OCI-LY7 (cell line): ENCODE results near the gene CRYBA1. TPM values are rescaled to one million over a fixed set of nuclear protein-coding genes. Genes with fewer than 3 reads are reported as not detected.

ENCODE experiments used
- BruUV-seq: library from RNA; stranded (reverse); fragments of 400-500 nt; replicated peaks from 2 replicates; lab custom pipeline; 2021; lab: Mats Ljungman, UMichigan
- CTCF ChIA-PET: fragments of 300-600 bp; sonication (Branson Sonifier 250); formaldehyde crosslinking; loops from one replicate; lab custom pipeline; 2022; ENCODE audit warnings: antibody characterized with exemption; ENCODE audit not compliant: unreplicated experiment; lab: Charles Lee
- POLR2A ChIA-PET: fragments of 300-600 bp; sonication (Branson Sonifier 250); formaldehyde crosslinking; loops from one replicate; lab custom pipeline; 2022; ENCODE audit warnings: antibody characterized with exemption; lab: Charles Lee
- DNase-seq: peaks from one replicate; pipeline ENCODE4 v3.0.0-alpha.2; 2015; ENCODE audit warnings: low spot score
- H2AFZ ChIP-seq: fragments of 200-600 bp; sonication (generic), shearing (Covaris generic); 2 replicates; pipeline ENCODE4 v1.6.1; 2014; ENCODE audit warnings: mild to moderate bottlenecking, antibody characterized with exemption, low read length, moderate library complexity
- H3K27ac ChIP-seq: fragments of 200-600 bp; sonication (generic); 2 replicates; pipeline ENCODE4 v1.5.1; 2014; ENCODE audit warnings: mixed run types, low read depth, mild to moderate bottlenecking, moderate library complexity, low read length, inconsistent platforms; ENCODE audit not compliant: poor library complexity, severe bottlenecking
- H3K36me3 ChIP-seq: fragments of 200-600 bp; sonication (generic); 2 replicates; pipeline ENCODE4 v1.6.1; 2014; ENCODE audit warnings: mild to moderate bottlenecking, antibody characterized with exemption, low read length, moderate library complexity, mixed read lengths; ENCODE audit not compliant: insufficient read depth
- H3K4me1 ChIP-seq: fragments of 200-600 bp; sonication (generic); 2 replicates; pipeline ENCODE4 v1.5.1; 2014; ENCODE audit warnings: mild to moderate bottlenecking, low read length; ENCODE audit not compliant: insufficient read depth, poor library complexity, severe bottlenecking
- H3K4me2 ChIP-seq: fragments of 200-600 bp; sonication (generic); 2 replicates; pipeline ENCODE4 v1.6.1; 2014; ENCODE audit warnings: mild to moderate bottlenecking, low read length
- H3K4me3 ChIP-seq: fragments of 200-600 bp; sonication (generic); 2 replicates; pipeline ENCODE4 v1.5.1; 2014; ENCODE audit warnings: mild to moderate bottlenecking, low read depth, low read length; ENCODE audit not compliant: poor library complexity, severe bottlenecking
- H3K79me2 ChIP-seq: fragments of 200-600 bp; sonication (generic); 2 replicates; pipeline ENCODE4 v1.6.1; 2016; ENCODE audit warnings: low read depth, mild to moderate bottlenecking, low read length, moderate library complexity, mixed read lengths; ENCODE audit not compliant: insufficient read depth
- H3K9me2 ChIP-seq: fragments of 200-600 bp; sonication (generic); 2 replicates; pipeline ENCODE4 v1.6.1; 2016; ENCODE audit warnings: mild to moderate bottlenecking, low read length, mixed read lengths; ENCODE audit not compliant: insufficient read depth
- H3K9me3 ChIP-seq: fragments of 200-600 bp; sonication (generic); 2 replicates; pipeline ENCODE4 v1.6.1; 2014; ENCODE audit warnings: mild to moderate bottlenecking, mixed run types, low read length, mixed read lengths
- H4K20me1 ChIP-seq: fragments of 200-600 bp; sonication (generic); 2 replicates; pipeline ENCODE4 v1.6.1; 2014; ENCODE audit warnings: mild to moderate bottlenecking, antibody characterized with exemption, low read length, moderate library complexity, mixed read lengths; ENCODE audit not compliant: insufficient read depth
- EZH2phosphoT487 ChIP-seq: fragments of 200-600 bp; sonication (generic); IDR thresholded peaks from 2 replicates; pipeline ENCODE4 v1.6.1; 2018; ENCODE audit warnings: low read depth, borderline replicate concordance, mild to moderate bottlenecking, mixed run types, antibody characterized with exemption, low read length, moderate library complexity, mixed read lengths
- intact Hi-C: fragments of 100-400 bp; cut with micrococcal nuclease; formaldehyde crosslinking; loops from one replicate; pipeline ENCODE4 v1.10.0; 2022; ENCODE audit not compliant: unreplicated experiment
- total RNA-seq, 2 experiments: library from RNA; depleted of rRNA in 1 of 2; stranded (reverse); fragments of >200 nt in 1 of 2; shearing (Covaris generic) in 1 of 2; gene quantifications; 2 replicates each; pipeline ENCODE4 v1.2.3, GENCODE V29; 2014 to 2022
- TF ChIP-seq, protein P1 (sequence below): fragments of 200-600 bp; sonication (generic); conservative IDR thresholded peaks from 2 replicates; pipeline ENCODE4 v1.5.1; 2014; ENCODE audit warnings: mild to moderate bottlenecking, antibody characterized with exemption, low read length, moderate library complexity, mixed read lengths

Gene CRYBA1
- total RNA-seq, 2 experiments from 2014 or later: not detected

DNA sequence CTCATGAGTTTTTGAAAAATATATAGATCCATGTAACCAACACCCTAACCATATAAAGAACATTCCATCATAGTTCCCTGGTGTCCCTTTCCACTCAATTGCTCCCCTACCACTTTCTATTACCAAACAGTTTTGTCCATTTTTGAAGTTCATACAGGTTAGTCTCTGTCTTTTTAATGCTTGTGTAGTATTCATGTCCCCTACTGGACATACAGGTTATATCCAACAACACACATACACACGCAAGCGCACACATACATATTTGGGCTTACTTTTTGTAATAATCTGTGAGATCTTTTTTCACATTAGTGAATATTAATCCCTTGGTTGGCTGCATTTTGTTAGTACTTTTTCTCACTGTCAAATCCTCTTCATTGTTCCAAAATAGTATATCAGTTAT, 6.4 kb downstream of the CRYBA1 start:
- intact Hi-C loops: no loop called here
- no peak overlapping the region for H3K4me2 ChIP-seq
- no peaks in the 10 kb centered on the region for H3K4me1 ChIP-seq
- H3K4me3 ChIP-seq: no peak overlapping the region
- ChIA-PET CTCF (no interaction called here), POLR2A (no interaction called here)
- no peak for TF ChIP-seq EZH2phosphoT487
- TF ChIP-seq, protein P1, sequence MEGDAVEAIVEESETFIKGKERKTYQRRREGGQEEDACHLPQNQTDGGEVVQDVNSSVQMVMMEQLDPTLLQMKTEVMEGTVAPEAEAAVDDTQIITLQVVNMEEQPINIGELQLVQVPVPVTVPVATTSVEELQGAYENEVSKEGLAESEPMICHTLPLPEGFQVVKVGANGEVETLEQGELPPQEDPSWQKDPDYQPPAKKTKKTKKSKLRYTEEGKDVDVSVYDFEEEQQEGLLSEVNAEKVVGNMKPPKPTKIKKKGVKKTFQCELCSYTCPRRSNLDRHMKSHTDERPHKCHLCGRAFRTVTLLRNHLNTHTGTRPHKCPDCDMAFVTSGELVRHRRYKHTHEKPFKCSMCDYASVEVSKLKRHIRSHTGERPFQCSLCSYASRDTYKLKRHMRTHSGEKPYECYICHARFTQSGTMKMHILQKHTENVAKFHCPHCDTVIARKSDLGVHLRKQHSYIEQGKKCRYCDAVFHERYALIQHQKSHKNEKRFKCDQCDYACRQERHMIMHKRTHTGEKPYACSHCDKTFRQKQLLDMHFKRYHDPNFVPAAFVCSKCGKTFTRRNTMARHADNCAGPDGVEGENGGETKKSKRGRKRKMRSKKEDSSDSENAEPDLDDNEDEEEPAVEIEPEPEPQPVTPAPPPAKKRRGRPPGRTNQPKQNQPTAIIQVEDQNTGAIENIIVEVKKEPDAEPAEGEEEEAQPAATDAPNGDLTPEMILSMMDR: no peak; the same call in 1 of the 2 replicates
- no peaks in the 10 kb centered on the region for H3K9me2 ChIP-seq
- no peak overlapping the region for H3K27ac ChIP-seq
- no peak for DNase-seq
- H3K79me2 ChIP-seq: peaks cover 11% of the 10 kb centered on the region; the same call in 1 of the 2 replicates
- 0 out of 2 replicates have a peak, but pooled peaks cover 5% of the 10 kb centered on the region for H4K20me1 ChIP-seq
- no peak overlapping the region for H2AFZ ChIP-seq
- H3K9me3 ChIP-seq: no peaks in the 10 kb centered on the region
- H3K36me3 ChIP-seq: peaks cover 28% of the 10 kb centered on the region
- no TSS peak for BruUV-seq

DNA sequence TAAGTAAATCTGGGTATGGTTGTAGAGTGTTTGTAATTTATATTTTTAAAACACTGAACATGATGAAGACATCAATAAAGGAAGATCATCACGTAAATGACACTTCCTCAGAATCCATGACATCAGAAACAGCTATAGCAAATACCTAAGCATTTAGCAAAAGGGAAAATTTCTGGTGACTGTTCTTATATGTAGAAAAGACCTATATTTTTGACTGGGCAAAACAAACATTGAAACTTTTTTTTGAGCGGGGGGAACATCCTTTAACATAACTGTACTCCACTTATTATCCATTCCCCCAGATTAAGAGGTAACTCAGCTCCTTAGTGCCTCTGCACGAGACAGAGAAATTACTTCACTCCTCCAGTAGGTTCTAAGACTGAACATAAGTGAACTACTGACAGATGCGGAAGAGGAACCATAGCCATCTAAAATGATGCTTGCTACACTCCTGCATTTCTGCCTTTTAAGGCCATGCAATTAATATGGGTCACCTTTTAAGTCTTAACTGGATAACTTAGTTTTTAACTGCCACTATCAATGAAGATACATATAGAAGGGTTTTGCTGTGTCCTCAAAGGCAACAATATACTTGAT, 9.4 kb downstream of the CRYBA1 start:
- TF ChIP-seq, protein P1: no peak
- no peak for TF ChIP-seq EZH2phosphoT487
- H3K4me2 ChIP-seq: no peak overlapping the region
- no peaks in the 10 kb centered on the region for H3K4me1 ChIP-seq
- CTCF ChIA-PET: no interaction called here
- H3K9me2 ChIP-seq: no peaks in the 10 kb centered on the region
- H3K79me2 ChIP-seq: peaks cover 19% of the 10 kb centered on the region; the same call in 1 of the 2 replicates
- no peak overlapping the region for H3K4me3 ChIP-seq
- H2AFZ ChIP-seq: no peak overlapping the region
- 0 out of 2 replicates have a peak, but pooled peaks cover 13% of the 10 kb centered on the region for H4K20me1 ChIP-seq
- POLR2A ChIA-PET: interaction anchor here (0.6 to 0.9 kb wide), 2 partner anchors 12 to 47 kb away, joined by 3 to 4 read pairs; no protein-coding TSS in a partner anchor
- intact Hi-C loops: no loop called here
- no peaks in the 10 kb centered on the region for H3K9me3 ChIP-seq
- peaks cover 58% of the 10 kb centered on the region for H3K36me3 ChIP-seq
- no peak for DNase-seq
- BruUV-seq: no TSS peak
- no peak overlapping the region for H3K27ac ChIP-seq
